WTC11 (cell line): ENCODE data around the gene FOXO1. TPM values are rescaled to one million over a fixed set of nuclear protein-coding genes. Genes with fewer than 3 reads are reported as not detected.

Experiments used
- ATAC-seq: fragments of 200-7000 bp; cut with Tn5 transposase; 2 replicates; pipeline ENCODE4 v1.10.0; 2021; ENCODE audit warnings: mild to moderate bottlenecking, moderate library complexity
- CTCF ChIA-PET: fragments of 300-600 bp; sonication (Branson Sonifier 250); formaldehyde crosslinking; loops from one replicate; lab custom pipeline; 2021; ENCODE audit warnings: antibody characterized with exemption; lab: Charles Lee
- POLR2A ChIA-PET: fragments of 350-600 bp; sonication (Branson Sonifier 250); formaldehyde crosslinking; loops from one replicate; lab custom pipeline; 2021; ENCODE audit warnings: antibody characterized with exemption; lab: Charles Lee
- DNase-seq: peaks from one replicate; pipeline ENCODE4 v3.0.0; 2021; ENCODE audit warnings: low spot score
- H3K27ac Mint-ChIP-seq: 2 replicates; pipeline ENCODE4 v1.8.0; 2021; ENCODE audit warnings: mixed read lengths
- H3K27me3 Mint-ChIP-seq: 2 replicates; pipeline ENCODE4 v1.8.0; 2021; ENCODE audit warnings: low read depth, mild to moderate bottlenecking, moderate library complexity, mixed read lengths
- H3K36me3 Mint-ChIP-seq: 2 replicates; pipeline ENCODE4 v1.8.0; 2021; ENCODE audit warnings: mixed read lengths
- H3K4me1 Mint-ChIP-seq: 2 replicates; pipeline ENCODE4 v1.8.0; 2022; ENCODE audit warnings: mixed read lengths
- H3K4me3 Mint-ChIP-seq: 2 replicates; pipeline ENCODE4 v1.8.0; 2021; ENCODE audit warnings: mild to moderate bottlenecking, moderate library complexity, mixed read lengths
- H3K9me3 Mint-ChIP-seq: 2 replicates; pipeline ENCODE4 v1.8.0; 2021; ENCODE audit warnings: mixed read lengths
- CBFB ChIP-seq: sonication (generic); formaldehyde crosslinking; IDR thresholded peaks from 2 replicates; pipeline ENCODE4 v1.8.1; 2022; ENCODE audit warnings: mild to moderate bottlenecking, low read depth, missing genetic modification reagents
- CTCF ChIP-seq: fragments of 200-600 bp; IDR thresholded peaks from 2 replicates; pipeline ENCODE4 v1.8.0; 2022; ENCODE audit warnings: antibody characterized with exemption
- IRF1 ChIP-seq: sonication (generic); formaldehyde crosslinking; IDR thresholded peaks from 2 replicates; pipeline ENCODE4 v1.8.0; 2023; ENCODE audit warnings: missing genetic modification reagents
- IRF2 ChIP-seq: sonication (generic); formaldehyde crosslinking; IDR thresholded peaks from 2 replicates; pipeline ENCODE4 v1.8.0; 2022; ENCODE audit warnings: low read depth, missing genetic modification reagents, borderline replicate concordance
- NFATC4 ChIP-seq: fragments of 250-450 bp; sonication (Bioruptor Pico); IDR thresholded peaks from 2 replicates; pipeline ENCODE4 v1.9.0; 2021; ENCODE audit warnings: mild to moderate bottlenecking
- OVOL2 ChIP-seq: fragments of 250-450 bp; sonication (Bioruptor Pico); IDR thresholded peaks from 2 replicates; pipeline ENCODE4 v1.9.0; 2021; ENCODE audit warnings: mild to moderate bottlenecking, borderline replicate concordance
- PRDM15 ChIP-seq: sonication (generic); formaldehyde crosslinking; IDR thresholded peaks from 2 replicates; pipeline ENCODE4 v1.8.0; 2022; ENCODE audit warnings: missing genetic modification reagents
- PREB ChIP-seq: sonication (generic); formaldehyde crosslinking; IDR thresholded peaks from 2 replicates; pipeline ENCODE4 v1.8.1; 2022; ENCODE audit warnings: mild to moderate bottlenecking, missing genetic modification reagents, moderate library complexity, borderline replicate concordance
- PRRX2 ChIP-seq: fragments of 250-450 bp; sonication (Bioruptor Pico); IDR thresholded peaks from 2 replicates; pipeline ENCODE4 v1.8.0; 2021; ENCODE audit warnings: mild to moderate bottlenecking
- RORB ChIP-seq: fragments of 250-450 bp; sonication (Bioruptor Pico); IDR thresholded peaks from 2 replicates; pipeline ENCODE4 v1.9.0; 2021; ENCODE audit warnings: mild to moderate bottlenecking
- SP1 ChIP-seq: sonication (generic); formaldehyde crosslinking; conservative IDR thresholded peaks from 2 replicates; pipeline ENCODE4 v1.8.1; 2022; ENCODE audit warnings: missing genetic modification reagents
- TEAD1 ChIP-seq: sonication (generic); formaldehyde crosslinking; IDR thresholded peaks from 2 replicates; pipeline ENCODE4 v1.8.0; 2022; ENCODE audit warnings: mild to moderate bottlenecking, missing genetic modification reagents
- ZNF138 ChIP-seq: sonication (generic); formaldehyde crosslinking; conservative IDR thresholded peaks from 2 replicates; pipeline ENCODE4 v1.8.1; 2022; ENCODE audit warnings: mild to moderate bottlenecking, moderate library complexity, missing genetic modification reagents
- ZNF396 ChIP-seq: fragments of 250-450 bp; sonication (Bioruptor Pico); IDR thresholded peaks from 2 replicates; pipeline ENCODE4 v1.8.0; 2021; ENCODE audit warnings: mild to moderate bottlenecking, moderate library complexity, borderline replicate concordance
- ZNF671 ChIP-seq: fragments of 250-450 bp; sonication (Bioruptor Pico); IDR thresholded peaks from 2 replicates; pipeline ENCODE4 v1.8.0; 2021; ENCODE audit warnings: mild to moderate bottlenecking
- ZSCAN18 ChIP-seq: fragments of 250-450 bp; sonication (Bioruptor Pico); IDR thresholded peaks from 2 replicates; pipeline ENCODE4 v2.1.2; 2022; ENCODE audit warnings: mild to moderate bottlenecking, moderate library complexity
- total RNA-seq: library from RNA; stranded (reverse); gene quantifications from 3 replicates; pipeline ENCODE4 v1.2.3, GENCODE V29; 2021
- TF ChIP-seq, protein P1 (sequence below): sonication (generic); formaldehyde crosslinking; IDR thresholded peaks from 2 replicates; pipeline ENCODE4 v1.8.1; 2023; ENCODE audit warnings: mild to moderate bottlenecking, missing genetic modification reagents, moderate library complexity
- TF ChIP-seq, protein P2 (sequence below): sonication (generic); formaldehyde crosslinking; IDR thresholded peaks from 2 replicates; pipeline ENCODE4 v1.8.1; 2022; ENCODE audit warnings: missing genetic modification reagents, borderline replicate concordance
- TF ChIP-seq, protein P3 (sequence below): sonication (generic); formaldehyde crosslinking; conservative IDR thresholded peaks from 2 replicates; pipeline ENCODE4 v1.8.1; 2022; ENCODE audit warnings: mild to moderate bottlenecking, missing genetic modification reagents

Gene FOXO1
- total RNA-seq, 1 experiment from 2014 or later, result 37.9 TPM

GRCh38 chr13:40605573-40605972 is 60.9 kb downstream of the FOXO1 start:
- ChIA-PET POLR2A (interaction anchor here (1.0 kb wide), 1 partner anchor 51 kb away, joined by 3 read pairs; no protein-coding TSS in a partner anchor), CTCF (interaction anchor here (1.8 kb wide), 1 partner anchor 15 kb away, joined by 4 read pairs; no protein-coding TSS in a partner anchor)
- peaks cover 10% of the 10 kb centered on the region for H3K36me3 Mint-ChIP-seq
- peak overlapping the region; percentile 42 for H3K27ac Mint-ChIP-seq
- peaks cover 7% of the 10 kb centered on the region for H3K9me3 Mint-ChIP-seq
- no peak overlapping the region for H3K4me3 Mint-ChIP-seq
- peaks cover 57% of the 10 kb centered on the region for H3K4me1 Mint-ChIP-seq
- ATAC-seq, result no peak; the same call in 1 of the 2 replicates
- DNase-seq, result no peak
- TF ChIP-seq NFATC4 (CRISPR knock-in tag) (no peak), RORB (CRISPR knock-in tag) (no peak), IRF1 (no peak), OVOL2 (CRISPR knock-in tag) (no peak)
- TF ChIP-seq, protein P1, sequence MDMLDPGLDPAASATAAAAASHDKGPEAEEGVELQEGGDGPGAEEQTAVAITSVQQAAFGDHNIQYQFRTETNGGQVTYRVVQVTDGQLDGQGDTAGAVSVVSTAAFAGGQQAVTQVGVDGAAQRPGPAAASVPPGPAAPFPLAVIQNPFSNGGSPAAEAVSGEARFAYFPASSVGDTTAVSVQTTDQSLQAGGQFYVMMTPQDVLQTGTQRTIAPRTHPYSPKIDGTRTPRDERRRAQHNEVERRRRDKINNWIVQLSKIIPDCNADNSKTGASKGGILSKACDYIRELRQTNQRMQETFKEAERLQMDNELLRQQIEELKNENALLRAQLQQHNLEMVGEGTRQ, result no peak
- TF ChIP-seq, protein P2, sequence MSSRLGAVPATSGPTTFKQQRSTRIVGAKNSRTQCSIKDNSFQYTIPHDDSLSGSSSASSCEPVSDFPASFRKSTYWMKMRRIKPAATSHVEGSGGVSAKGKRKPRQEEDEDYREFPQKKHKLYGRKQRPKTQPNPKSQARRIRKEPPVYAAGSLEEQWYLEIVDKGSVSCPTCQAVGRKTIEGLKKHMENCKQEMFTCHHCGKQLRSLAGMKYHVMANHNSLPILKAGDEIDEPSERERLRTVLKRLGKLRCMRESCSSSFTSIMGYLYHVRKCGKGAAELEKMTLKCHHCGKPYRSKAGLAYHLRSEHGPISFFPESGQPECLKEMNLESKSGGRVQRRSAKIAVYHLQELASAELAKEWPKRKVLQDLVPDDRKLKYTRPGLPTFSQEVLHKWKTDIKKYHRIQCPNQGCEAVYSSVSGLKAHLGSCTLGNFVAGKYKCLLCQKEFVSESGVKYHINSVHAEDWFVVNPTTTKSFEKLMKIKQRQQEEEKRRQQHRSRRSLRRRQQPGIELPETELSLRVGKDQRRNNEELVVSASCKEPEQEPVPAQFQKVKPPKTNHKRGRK (CRISPR knock-in tag), result no peak
- TF ChIP-seq, all 79 proteins: peak for 0
- H3K27me3 Mint-ChIP-seq, result no peaks in the 10 kb centered on the region

- DNase-seq (no peak), ATAC-seq (no peak)
- peaks cover 67% of the 10 kb centered on the region for H3K4me1 Mint-ChIP-seq
- H3K9me3 Mint-ChIP-seq, result peaks cover 7% of the 10 kb centered on the region
- H3K27ac Mint-ChIP-seq, result peak overlapping the region; percentile 1; the same call in 1 of the 2 replicates
- no peaks in the 10 kb centered on the region for H3K27me3 Mint-ChIP-seq
- peaks cover 7% of the 10 kb centered on the region for H3K36me3 Mint-ChIP-seq
- ChIA-PET CTCF (no interaction called here), POLR2A (no interaction called here)
- no peak overlapping the region for H3K4me3 Mint-ChIP-seq
- TF ChIP-seq SP1 (CRISPR knock-in tag), result no peak
- TF ChIP-seq OVOL2 (CRISPR knock-in tag), result no peak
- no peak for TF ChIP-seq ZNF138 (CRISPR knock-in tag)
- TF ChIP-seq IRF2 (CRISPR knock-in tag), result no peak
- no peak for TF ChIP-seq PRRX2 (CRISPR knock-in tag)
- TF ChIP-seq ZNF396 (CRISPR knock-in tag), result no peak
- no peak for TF ChIP-seq TEAD1 (CRISPR knock-in tag)
- no peak for TF ChIP-seq CTCF
- TF ChIP-seq, protein P3, sequence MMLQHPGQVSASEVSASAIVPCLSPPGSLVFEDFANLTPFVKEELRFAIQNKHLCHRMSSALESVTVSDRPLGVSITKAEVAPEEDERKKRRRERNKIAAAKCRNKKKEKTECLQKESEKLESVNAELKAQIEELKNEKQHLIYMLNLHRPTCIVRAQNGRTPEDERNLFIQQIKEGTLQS (CRISPR knock-in tag), result no peak
- TF ChIP-seq, protein P2 (CRISPR knock-in tag), result no peak
- TF ChIP-seq PREB (CRISPR knock-in tag), result no peak
- no peak for TF ChIP-seq ZSCAN18 (CRISPR knock-in tag)
- no peak for TF ChIP-seq CBFB (CRISPR knock-in tag)
- TF ChIP-seq ZNF671, result no peak
- no peak for TF ChIP-seq PRDM15 (CRISPR knock-in tag)
- TF ChIP-seq RORB (CRISPR knock-in tag), result no peak
Measured at GRCh38 chr13:40604135-40604534, 62.3 kb downstream of the FOXO1 start.
